Midbrain (tissue), 1 donor: Measurements from ENCODE around the gene ZNF324B.
"Not testable (repeated sequence)": the region's sequence is repeated elsewhere in the genome, so short reads cannot be mapped to it uniquely, and the experiment has no call there.

ENCODE experiments used
- DNase-seq: peaks from one replicate; lab custom pipeline; 2025; lab: John Stamatoyannopoulos, UW

Gene ZNF324B

DNA sequence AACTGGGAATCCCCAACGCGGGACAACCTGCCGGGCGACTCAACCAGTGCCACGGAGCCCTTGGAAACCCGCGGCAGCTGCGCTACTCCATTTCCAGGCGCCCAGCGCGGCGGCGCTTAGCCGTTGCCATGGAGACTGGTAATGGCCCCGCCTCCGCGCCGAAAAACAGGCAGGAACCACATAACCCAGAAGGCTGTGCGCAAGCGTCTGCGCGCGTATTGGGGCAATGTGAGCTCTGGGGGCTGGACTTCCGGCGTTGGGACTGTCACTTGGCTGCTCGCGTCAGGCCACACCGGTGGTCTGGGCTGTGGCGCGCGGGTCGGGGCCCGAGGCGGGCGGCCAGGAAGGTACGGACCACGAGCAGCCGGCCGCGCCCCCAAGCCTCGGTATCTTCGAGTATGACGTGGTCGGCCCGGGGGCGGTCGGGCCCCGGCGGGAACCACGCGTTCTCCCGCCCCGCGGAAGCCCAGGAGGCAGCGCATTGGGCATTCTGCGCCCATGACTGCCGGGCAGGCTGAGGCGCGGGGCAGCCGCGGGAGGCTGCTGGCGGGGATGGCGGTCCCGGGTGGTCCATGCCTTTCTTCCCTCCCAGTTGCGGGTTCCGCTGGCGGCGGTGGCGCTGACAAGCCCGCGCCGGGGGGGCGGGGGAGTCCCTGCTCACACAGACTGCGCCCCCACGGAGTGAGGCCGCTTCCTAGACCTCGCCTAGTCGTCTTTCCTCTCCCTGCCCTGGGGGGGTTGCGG is at the start of gene ZNF324B:
ZNF324B (plus strand) TSS at position 265 of the 744 bp plus-strand sequence. CDS start 2,080 bp downstream, outside the sequence.
- DNase-seq: peak; percentile 98

DNA sequence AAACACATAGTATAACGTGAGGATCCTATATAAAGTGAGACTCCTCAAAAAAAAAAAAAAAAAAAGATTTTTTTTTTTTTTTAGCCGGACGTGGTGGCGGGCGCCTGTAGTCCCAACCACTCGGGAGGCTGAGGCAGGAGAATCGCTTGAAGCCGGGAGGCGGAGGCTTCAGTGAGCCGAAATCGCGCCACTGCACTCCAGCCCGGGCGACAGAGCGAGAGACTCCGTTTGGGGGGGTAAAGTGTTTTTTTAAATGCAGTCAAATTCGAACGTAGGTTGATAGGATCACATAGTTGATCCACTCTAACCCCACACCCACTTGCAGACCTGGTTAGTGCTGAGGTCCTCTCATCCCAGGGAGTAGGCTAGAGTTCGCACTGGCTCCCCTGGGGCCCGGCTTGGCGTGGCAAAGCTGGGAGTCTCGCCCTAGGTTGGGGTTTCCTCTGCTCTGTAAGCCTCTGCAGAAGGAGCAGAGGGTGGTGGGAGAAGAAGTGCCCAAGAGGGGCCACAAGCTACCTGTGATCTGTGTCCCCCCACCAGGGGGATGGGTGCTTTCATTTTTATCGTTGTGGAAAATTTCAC is 49.5 kb upstream of the ZNF324B start:
- DNase-seq: no peak

DNA sequence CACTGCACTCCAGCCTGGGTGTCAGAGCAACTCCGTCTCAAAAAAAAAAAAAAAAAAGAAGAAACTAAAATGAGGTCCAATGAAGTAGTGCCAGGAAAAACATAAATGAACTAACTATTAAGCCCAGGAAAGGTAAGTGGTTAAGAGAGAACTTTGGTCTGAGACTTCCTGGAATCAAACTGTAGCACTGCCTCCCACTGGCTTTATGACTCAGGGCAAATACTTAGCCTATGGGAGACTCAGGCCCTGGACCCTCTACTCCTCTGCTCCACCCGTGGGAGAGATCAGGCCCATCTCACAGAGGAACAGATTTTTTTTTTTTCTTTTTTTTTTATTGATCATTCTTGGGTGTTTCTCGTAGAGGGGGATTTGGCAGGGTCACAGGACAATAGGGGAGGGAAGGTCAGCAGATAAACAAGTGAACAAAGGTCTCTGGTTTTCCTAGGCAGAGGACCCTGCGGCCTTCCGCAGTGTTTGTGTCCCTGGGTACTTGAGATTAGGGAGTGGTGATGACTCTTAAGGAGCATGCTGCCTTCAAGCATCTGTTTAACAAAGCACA is 47.4 kb upstream of the ZNF324B start:
- not testable (repeated sequence) for DNase-seq

DNA sequence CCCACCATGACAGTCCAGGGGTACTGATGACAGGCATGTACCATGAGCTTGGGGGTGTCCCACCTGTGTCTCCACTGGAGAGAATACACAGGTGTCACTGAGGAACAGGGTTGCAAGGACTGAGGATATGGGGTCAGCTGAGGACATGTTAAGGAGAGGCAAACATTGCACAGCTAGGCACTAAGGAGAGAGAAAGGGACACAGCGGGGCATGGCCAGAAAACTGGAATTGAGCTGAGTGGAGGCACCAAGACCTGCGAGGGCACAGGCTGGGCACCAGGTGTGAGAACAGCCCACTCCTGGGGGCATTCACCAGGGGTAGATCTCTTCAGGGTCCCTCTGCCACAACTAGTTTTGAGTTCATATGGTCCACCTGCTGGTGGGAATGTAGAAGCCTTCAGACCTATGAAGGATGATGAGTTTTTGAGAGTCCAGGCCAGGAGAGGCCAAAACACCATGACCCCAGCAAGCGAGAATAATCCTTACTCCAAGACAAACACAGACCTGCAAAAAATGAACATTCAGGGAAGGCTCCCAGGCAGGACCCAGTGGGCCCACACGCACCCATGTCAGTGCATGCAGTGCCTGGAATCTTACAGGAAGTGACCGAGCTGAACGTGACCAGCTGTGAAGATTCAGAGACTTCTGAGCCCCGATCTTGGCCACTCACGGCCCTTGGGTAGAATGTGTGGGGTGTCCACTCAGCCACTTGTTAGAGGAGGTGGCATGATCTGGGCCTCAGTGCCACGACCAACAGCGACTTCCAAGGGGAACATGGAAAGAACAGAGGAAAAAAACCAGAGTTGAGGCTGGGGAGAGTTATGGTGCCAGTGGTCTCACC is 44.4 kb upstream of the ZNF324B start:
- no peak for DNase-seq

DNA sequence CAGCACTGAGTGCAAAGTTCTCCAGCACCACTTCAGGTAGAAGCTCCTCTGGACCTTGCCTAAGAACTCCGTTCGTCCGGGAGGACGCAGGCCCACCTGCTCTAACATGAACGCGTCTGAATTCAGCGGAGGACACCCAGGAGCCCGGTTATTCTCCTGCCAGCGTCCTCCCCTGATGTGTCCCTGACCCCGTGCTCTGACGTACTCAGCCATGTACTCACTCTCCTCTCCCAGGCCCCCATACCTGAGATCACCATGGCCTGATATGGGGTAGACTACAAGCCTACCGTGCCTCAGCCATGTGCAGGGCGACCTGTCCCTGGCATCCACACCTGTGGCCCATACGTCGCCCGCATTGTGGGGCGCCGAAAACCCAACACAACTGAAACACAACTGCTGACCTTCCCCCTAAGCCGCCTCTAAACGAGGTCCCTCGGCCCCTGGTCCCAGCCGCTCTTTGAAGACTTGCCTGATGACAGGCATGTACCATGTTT is 43.7 kb upstream of the ZNF324B start:
- no peak for DNase-seq

DNA sequence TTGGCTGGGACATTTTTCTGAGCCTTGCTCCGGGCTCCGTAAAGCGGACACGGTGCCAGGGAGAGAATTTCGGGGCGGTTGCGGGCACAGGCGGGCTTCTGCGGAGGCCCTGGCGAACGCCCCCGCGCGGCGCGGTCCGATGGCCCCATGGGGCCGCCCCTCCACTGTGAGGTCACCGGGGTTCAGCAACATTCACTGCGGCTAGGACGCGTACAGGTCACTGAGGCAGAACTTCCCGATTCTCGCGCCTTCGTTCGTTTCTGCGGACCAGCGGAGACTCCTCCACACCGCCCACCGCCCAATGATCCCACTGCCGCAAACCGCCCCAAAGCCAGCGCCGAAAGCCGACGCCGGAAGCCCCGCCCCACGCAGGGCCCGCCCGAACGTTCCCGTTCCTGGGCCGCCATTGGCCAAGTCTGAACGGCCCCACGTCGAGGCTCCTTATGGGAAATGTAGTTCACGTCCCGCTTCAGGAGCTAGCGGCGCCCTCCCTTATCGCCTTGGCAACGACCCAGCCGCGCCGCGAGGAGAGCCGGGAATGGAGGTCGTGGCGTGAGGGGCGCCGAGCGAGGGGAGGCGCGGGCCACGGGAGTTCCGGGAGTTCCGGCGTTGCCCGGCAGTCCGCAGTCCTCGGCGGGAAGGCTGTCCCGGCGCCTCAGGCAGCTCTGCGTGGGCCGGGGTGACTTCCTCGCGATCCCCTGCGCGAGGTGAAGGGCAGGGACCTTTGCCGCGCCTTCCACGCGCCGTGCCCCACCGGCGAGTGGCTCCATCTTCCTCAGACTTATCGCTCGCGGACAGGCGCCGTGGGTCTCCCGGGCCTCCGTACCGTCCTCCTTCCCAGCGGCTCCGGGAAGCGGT is 43.0 kb upstream of the ZNF324B start, which contains the start of gene ZNF584:
ZNF584 (plus strand) TSS at position 498 of the 858 bp plus-strand sequence. CDS start 499 bp downstream, outside the sequence.
- DNase-seq: peak; percentile 97

DNA sequence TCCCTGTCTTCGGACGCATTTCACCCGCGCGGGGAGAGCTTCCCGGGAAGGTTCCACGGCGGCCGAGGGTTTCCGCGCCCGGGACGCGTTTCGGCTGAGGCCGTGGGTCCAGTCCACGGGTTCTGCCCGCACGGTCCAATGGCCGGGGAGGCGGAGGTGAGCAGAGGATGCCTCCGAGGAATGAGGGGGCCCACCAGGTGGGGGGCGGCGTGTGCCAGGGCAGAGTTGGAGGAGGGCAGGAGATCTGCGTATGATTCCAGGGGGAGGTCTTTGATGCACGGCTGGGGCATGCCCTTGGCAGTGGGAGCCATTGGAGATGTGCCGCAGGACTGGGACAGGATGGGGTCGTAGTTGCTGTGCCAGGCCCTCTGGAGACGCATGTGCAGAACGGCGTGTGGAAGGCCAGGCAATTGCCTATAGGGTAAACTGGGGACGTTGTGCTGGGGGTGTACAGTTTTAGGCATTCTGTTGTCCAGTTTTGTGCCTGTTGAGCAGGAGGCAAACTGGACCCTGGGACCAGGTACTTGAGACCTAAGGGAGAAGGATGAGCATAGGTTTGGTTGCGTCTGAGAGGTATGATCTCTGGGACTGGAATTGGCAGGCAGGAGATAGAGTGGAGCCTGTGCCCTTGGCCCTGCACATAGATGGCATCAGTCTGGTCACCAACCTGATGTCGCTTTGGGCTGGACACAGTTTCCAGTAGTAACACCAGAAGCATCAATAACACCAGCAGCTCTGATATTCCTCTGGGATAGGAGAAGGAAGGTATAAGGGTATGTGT is 42.2 kb upstream of the ZNF324B start:
- peak; percentile 5 for DNase-seq

DNA sequence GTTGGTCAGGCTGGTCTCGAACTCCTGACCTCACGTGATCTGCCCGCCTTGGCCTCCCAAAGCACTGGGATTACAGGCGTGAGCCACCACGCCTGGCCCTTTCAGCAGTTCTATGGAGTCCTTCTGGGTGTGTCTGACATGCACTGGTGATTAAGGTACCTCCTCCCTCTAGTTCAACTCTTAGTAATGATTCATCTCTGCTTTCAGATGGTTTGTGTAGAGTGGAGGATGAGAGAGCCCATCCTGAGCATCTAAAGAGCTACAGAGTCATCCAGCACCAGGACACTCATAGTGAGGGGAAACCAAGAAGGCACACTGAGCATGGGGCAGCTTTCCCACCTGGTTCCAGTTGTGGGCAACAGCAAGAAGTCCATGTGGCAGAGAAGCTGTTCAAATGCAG is 34.8 kb upstream of the ZNF324B start:
- DNase-seq: no peak

DNA sequence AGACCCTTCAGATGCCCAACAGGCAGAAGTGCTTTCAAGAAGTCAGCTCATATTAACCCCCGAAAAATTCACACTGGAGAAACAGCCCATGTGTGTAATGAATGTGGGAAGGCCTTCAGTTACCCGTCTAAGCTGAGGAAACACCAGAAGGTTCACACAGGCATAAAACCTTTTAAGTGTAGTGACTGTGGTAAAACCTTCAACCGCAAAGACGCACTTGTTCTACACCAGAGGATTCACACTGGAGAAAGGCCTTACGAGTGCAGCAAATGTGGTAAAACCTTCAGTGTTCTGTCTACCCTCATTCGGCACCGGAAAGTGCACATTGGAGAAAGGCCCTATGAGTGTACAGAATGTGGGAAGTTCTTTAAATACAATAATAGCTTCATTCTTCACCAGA is 34.4 kb upstream of the ZNF324B start:
- no peak for DNase-seq

DNA sequence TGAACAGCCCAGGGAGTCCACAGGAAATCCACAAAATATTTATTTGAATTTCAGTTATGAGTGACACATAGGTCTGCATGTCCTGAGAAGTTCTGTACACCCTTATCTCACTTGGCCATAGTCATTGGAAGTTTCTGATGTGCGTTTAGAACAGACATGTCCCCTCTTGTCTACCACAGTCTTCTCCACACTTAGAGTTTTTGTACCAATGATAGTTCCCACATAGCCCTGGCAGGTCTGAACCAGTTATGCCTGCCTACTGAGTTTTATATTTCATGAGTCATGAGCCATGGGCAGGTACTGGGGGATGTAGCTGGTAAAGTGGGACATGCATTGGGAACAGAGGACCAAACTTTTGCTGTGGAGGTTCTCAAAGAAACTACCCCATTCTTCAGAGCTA is 22.8 kb upstream of the ZNF324B start:
- DNase-seq: no peak

DNA sequence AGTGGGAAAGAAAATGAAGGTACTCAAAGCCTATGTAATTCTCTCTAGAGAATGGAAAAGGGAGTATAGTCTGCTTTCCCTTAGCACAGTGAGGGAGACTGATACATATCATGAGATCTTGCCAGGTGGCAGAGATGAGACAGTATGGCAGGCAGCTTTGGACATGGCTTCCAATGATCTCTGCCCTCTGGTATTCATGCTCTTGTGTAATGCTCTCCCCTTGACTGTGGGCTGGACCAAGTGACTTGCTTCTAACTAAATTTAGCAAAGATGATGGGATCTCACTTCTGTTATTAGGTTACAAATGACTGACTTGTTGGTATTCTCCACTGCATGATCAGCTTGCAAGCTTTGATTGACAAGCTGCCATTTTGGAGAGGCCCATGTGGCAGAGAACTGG is 21.7 kb upstream of the ZNF324B start:
- no peak for DNase-seq

DNA sequence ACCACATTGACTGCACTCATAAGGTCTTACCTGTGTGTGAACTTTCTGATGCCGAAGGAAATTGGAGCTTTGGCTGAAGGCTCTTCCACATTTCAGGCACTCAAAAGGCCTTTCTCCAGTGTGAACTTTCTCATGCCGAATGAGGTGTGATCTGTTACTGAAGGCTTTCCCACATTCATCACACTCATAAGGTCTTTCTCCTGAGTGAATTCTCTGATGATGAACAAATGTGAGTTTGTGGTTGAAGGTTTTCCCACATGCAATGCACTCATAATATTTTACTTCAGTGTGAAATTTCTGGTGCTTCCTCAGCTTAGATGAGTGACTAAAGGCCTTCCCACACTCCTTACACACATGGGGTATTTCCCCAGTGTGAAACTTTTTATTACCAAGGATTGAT is 17.2 kb upstream of the ZNF324B start:
- DNase-seq: no peak

DNA sequence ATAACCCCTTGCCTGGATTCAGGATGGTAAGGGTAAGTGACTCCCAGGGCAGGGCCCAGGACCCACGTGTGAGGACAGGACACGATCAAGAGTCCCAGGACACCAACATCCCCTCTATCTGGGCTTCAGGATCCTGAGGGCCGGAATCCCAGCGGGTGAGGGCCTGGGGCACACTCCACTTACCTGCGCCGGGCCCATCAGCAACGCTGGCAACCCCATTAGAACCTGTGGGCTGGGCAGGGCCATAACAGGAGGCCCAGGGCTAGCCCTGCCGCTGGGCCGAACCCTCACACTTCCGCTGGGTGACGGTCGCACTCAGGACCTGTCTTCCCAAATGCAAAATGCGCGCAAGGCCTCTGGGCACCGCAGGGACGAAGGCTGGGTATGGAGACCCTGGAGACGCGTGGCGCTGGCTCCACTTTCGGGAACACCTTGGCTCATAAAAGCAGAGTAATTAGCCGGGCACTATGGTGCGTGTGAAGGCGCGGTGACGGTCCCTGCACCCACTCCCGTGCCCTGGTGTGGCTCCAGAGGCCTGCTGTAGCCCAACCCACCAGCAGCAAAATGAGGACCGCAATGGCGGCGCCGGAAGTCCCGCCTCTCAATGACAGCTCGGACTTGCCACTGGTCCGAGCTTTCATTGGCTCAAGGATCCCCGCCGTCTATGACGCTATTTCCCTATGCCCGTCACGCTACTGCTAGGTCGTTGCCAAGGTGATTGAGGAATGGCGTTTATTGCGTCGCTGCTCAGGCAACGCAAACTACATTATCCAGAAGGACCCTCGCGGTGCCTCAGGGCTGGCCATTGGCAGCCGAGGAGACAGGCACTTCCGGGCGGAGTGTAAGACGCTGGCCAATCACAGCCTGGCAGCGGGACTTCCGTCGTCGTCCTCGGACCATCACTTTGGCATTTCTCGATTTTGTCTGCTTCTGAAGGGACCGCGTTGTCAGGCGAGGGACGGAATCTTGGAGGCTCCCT is 11.6 kb upstream of the ZNF324B start, which contains the start of gene ZNF132:
ZNF132 (minus strand) TSS at position 578 of the 979 bp plus-strand sequence; CDS start at position 246, 332 bp downstream.
- peak; percentile 100 for DNase-seq

DNA sequence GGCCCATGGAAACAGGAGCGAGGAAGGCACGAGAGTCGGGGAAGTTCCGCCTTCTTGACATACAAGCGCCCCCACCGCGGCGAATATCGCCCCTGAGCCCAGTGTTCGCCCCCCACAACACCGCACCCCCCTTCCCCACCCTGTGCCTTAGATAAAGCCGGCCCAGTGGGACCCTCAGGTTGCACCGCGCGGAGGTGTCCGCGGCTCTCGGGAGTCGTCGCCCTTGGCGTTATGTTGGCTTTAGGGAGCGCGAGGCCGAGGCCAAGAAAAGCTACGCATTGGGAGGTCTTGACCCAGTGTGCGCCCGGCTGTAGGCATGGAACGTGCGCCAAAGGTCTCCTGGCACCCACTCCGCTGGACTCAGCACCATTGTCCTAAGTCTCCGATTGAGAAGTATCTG is 10.9 kb upstream of the ZNF324B start:
- DNase-seq: no peak

DNA sequence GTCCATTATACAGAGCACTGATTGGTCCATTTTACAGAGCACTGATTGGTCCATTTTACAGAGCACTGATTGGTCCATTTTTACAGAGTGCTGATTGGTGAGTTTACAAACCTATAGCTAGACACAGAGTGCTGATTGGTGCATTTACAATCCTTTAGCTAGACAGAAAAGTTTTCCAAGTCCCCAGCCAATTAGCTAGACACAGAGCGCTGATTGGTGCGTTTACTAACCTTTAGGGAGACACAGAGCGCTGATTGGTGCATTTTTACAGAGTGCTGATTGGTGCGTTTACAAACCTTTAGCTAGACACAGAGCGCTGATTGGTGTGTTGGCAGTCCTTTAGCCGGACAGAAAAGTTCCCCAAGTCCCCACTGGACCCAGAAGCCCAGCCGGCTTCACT is 8.4 kb upstream of the ZNF324B start:
- not testable (repeated sequence) for DNase-seq

DNA sequence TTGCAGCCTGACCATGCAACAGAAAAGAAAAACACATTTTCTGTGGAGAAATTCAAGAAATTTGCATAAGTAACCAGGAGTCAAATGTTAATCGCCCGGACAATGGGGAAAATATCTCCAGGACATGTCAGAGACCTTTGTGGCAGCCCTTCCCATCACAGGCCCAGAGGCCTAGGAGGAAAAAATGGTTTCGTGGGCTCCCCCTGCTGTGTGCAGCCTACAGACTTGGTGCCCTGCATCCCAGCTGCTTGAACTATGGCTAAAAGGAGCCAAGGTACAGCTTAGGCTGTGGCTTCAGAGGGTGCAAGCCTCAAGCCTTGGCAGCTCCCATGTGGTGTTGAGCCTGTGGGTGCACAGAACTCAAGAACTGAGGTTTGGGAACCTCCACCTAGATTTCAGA is 2.6 kb upstream of the ZNF324B start:
- DNase-seq: not testable (repeated sequence)

DNA sequence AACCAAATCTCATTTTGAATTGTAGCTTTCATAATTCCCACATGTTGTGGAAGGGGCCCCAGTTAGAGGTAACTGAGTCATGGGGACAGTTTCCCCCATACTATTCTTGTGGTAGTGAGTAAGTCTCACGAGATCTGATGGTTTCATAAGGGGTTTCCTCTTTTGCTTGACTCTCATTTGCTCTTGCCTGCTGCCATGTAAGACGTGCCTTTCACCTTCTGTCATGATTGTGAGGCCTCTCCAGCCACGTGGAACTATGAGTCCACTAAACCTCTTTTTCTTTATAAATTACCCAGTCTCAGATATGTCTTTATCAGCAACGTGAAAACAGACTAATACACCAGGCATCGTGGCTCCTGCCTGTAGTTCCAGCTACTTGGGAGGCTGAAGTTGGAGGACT is 1.4 kb upstream of the ZNF324B start:
- not testable (repeated sequence) for DNase-seq

DNA sequence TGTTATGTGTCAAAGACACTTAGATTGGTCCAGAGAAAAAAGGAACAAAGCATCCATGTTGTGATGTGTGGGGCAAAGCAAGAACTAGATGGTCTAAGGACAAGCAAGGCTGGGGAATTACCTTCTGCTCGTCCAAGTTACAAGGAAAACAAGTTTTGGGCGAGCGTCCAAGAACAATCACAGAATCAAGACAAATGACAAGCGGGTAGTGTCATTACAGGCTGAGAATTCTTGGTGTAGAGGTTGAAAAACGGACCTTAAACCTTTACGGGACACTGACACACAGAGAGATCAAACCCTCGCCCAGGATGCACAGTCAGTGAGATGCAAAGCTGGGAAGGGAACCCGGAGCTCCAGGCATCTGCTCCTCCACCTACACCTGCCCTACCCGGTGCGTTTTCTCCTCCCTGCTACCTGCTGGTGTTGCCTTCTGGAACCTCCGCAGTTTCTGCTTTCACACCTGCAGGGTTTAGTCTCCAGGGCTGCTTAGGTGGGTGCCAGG is 515 bp upstream of the ZNF324B start:
- no peak for DNase-seq

DNA sequence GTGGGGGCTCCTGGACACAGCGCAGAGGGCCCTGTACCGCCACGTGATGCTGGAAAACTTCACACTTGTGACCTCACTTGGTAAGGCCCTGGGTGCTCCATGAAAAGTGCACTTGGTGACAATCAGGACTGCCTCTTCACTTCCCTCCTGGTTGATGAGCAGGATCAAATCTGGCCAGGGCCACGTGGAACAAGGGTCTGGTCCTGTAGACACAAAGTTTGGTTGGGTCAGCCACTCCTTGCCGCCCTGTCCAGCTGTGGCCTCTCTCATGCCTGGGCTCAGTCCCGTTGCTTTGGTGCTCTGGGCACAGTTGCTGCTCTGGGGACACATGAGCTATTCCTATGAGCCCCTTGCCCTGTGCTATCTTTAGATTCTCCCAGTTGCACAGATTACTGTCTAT is 2.3 kb downstream of the ZNF324B start:
- DNase-seq: no peak
